ENCODE results near the gene MYO15B.

Gene MYO15B

DNA sequence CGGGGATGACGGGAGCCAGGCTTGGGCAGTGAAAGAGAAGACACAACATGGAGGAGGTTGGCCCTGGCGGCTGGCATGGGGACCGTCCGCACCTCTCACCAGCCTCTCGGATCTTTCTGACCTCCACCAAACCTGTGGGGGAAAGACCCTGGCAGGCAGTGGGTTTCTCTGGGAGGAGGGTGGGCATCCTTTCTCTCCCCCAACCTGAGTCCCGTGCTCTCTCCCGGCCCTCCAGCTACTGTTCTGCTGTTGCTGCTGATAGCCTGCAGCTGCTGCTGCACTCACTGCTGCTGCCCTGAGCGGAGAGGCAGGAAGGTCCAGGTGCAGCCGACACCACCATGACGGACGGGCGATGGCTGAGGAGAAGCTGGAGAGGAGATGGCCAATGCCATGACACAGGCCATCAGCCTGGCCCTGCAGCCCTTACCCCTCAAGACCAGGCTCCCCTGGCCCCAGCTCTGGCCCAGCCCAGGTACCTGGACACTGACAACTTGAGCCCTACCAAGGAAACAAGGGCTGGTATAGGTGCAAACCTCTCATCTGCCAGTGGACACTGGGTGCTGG is 53.0 kb downstream of the MYO15B start:
- Histone ChIP-seq H3K27me3 (ENCODE audit: insufficient read depth, low read length, poor library complexity, severe bottlenecking) (no peaks in the 10 kb centered on the region), H3K9me3 (ENCODE audit: insufficient read depth, low read depth, low read length) (no peaks in the 10 kb centered on the region), H3K4me2 (ENCODE audit: low read depth, low read length, poor library complexity, severe bottlenecking) (no peak overlapping the region), H3K4me3 (ENCODE audit: low read length, poor library complexity, severe bottlenecking) (no peak overlapping the region), H3K9me2 (replicated peaks; ENCODE audit: low read depth, low read length) (no peaks in the 10 kb centered on the region), H3K36me3 (ENCODE audit: insufficient read depth, low read length) (no peaks in the 10 kb centered on the region), H3K4me1 (ENCODE audit: insufficient read depth, low read length, poor library complexity, severe bottlenecking) (peaks cover 6% of the 10 kb centered on the region), H4K20me1 (ENCODE audit: insufficient read depth, low read length, poor library complexity, severe bottlenecking) (no peaks in the 10 kb centered on the region), H2AFZ (ENCODE audit: low read length) (no peak overlapping the region), H3K79me2 (ENCODE audit: insufficient read depth, low read length) (no peaks in the 10 kb centered on the region), H3K9ac (ENCODE audit: low read depth, low read length, poor library complexity, severe bottlenecking) (no peak overlapping the region), H3F3A (ENCODE audit: low read depth) (no peaks in the 10 kb centered on the region)
- TF ChIP-seq CTCF (conservative IDR thresholded peaks at IDR 0.05; ENCODE audit: low read length) (no peak), EZH2phosphoT487 (IDR thresholded peaks at IDR 0.05; ENCODE audit: borderline replicate concordance) (no peak)

DNA sequence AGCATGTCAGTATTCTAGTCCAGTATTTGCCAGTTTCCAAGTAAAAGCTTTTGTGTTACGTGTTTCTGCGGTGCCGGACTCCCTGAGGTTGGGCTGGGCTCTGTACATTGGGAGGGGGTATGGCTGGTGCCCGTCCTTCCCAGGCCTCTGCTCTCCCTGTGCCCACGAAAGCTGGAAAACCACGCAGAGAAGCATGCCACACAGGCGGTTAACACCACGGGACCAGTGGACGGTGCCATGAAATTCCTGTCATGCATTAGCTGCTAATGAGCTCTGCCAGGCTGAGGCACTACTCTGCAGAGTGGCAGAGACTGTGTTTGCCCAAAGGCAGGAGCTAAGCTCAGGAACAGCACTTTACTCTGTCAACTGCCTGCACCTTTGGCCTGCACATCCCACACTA is 53.7 kb downstream of the MYO15B start:
- Histone ChIP-seq H3K4me2 (ENCODE audit: low read depth, low read length, poor library complexity, severe bottlenecking) (no peak overlapping the region), H3K79me2 (ENCODE audit: insufficient read depth, low read length) (no peaks in the 10 kb centered on the region), H3F3A (ENCODE audit: low read depth) (no peaks in the 10 kb centered on the region), H3K4me1 (ENCODE audit: insufficient read depth, low read length, poor library complexity, severe bottlenecking) (peaks cover 13% of the 10 kb centered on the region), H3K27me3 (ENCODE audit: insufficient read depth, low read length, poor library complexity, severe bottlenecking) (no peaks in the 10 kb centered on the region), H3K4me3 (ENCODE audit: low read length, poor library complexity, severe bottlenecking) (no peak overlapping the region), H2AFZ (ENCODE audit: low read length) (no peak overlapping the region), H3K9me3 (ENCODE audit: insufficient read depth, low read depth, low read length) (no peaks in the 10 kb centered on the region), H3K9ac (ENCODE audit: low read depth, low read length, poor library complexity, severe bottlenecking) (no peak overlapping the region), H3K9me2 (replicated peaks; ENCODE audit: low read depth, low read length) (no peaks in the 10 kb centered on the region), H3K36me3 (ENCODE audit: insufficient read depth, low read length) (no peaks in the 10 kb centered on the region), H4K20me1 (ENCODE audit: insufficient read depth, low read length, poor library complexity, severe bottlenecking) (no peaks in the 10 kb centered on the region)
- no peak for TF ChIP-seq EZH2phosphoT487 (IDR thresholded peaks at IDR 0.05; ENCODE audit: borderline replicate concordance)
- no peak for TF ChIP-seq CTCF (conservative IDR thresholded peaks at IDR 0.05; ENCODE audit: low read length)

DNA sequence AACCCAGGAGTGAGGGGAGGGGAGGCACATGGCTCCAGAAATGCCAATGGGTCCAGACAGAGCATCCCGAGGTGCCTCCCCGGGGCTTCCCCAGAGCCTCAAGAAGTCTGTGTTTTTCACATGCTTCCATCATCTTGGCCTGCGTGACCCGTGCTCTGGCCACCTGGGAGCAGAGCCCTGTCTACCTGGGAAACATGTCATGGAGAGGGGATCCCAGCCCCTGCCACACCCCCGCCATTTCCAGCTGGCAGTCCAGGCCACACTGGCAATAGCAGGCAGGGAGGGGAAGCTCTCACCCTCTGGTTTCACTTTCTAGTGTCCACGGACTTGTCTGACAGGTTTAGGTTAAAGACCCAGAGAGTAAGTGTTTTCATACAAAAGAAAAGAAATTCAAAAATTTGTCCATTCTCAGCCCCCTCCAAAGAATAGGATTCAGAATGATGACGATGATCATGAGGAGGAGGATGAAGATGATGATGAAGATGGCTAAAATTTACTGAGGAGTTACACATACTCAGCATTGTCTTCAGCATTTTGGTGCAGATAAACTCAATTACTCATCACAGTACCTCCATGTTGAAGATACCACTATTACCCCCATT is 54.7 kb downstream of the MYO15B start:
- H3K79me2 ChIP-seq (ENCODE audit: insufficient read depth, low read length), result no peaks in the 10 kb centered on the region
- H3K4me2 ChIP-seq (ENCODE audit: low read depth, low read length, poor library complexity, severe bottlenecking), result no peak overlapping the region
- H3F3A ChIP-seq (ENCODE audit: low read depth), result no peaks in the 10 kb centered on the region
- H3K9ac ChIP-seq (ENCODE audit: low read depth, low read length, poor library complexity, severe bottlenecking), result no peak overlapping the region
- TF ChIP-seq EZH2phosphoT487 (IDR thresholded peaks at IDR 0.05; ENCODE audit: borderline replicate concordance), result no peak
- TF ChIP-seq CTCF (conservative IDR thresholded peaks at IDR 0.05; ENCODE audit: low read length), result no peak
- no peaks in the 10 kb centered on the region for H4K20me1 ChIP-seq (ENCODE audit: insufficient read depth, low read length, poor library complexity, severe bottlenecking)
- H3K9me3 ChIP-seq (ENCODE audit: insufficient read depth, low read depth, low read length), result no peaks in the 10 kb centered on the region
- no peak overlapping the region for H2AFZ ChIP-seq (ENCODE audit: low read length)
- no peaks in the 10 kb centered on the region for H3K36me3 ChIP-seq (ENCODE audit: insufficient read depth, low read length)
- peaks cover 16% of the 10 kb centered on the region for H3K4me1 ChIP-seq (ENCODE audit: insufficient read depth, low read length, poor library complexity, severe bottlenecking)
- no peak overlapping the region for H3K4me3 ChIP-seq (ENCODE audit: low read length, poor library complexity, severe bottlenecking)
- H3K27me3 ChIP-seq (ENCODE audit: insufficient read depth, low read length, poor library complexity, severe bottlenecking), result no peaks in the 10 kb centered on the region
- no peaks in the 10 kb centered on the region for H3K9me2 ChIP-seq (replicated peaks; ENCODE audit: low read depth, low read length)
